ENCODE data around the gene PIP5K1A.
"Not testable (repeated sequence)": the region's sequence is repeated elsewhere in the genome, so short reads cannot be mapped to it uniquely, and the experiment has no call there.

PIP5K1A gene

DNA sequence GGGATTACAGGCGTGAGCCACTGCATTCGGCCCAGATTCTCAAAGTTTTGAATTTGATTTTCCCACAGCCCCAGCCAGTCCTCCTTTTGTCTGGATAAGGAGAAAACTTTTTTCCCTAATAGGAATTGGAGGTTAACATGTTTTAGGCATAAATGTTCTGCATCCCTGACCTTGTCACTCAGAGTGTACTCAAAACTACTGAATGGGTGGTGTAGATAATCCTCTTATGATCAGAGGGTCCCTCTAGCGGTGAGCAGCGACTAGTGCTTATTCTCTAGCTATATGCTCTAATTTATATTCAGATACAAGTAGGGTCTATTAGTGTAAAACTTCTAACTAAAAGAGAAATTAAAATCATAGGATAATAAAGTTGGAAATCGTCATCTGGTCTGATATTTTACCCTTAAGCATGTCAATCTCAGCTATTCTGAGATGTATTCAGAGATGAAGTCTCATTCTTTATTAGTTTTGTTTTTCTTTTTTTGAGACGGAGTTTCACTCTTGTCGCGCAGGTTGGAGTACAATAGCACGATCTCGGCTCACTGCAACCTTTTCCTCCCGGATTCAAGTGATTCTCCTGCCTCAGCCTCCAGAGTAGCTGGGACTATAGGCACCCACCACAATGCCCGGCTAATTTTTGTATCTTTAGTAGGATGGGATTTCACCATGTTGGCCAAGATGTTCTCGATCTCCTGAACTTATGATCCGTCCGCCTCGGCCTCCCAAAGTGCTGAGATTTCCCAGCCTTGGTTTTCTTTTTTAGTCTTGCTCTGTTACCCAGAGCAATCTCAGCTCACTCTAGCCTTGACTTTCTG lies 53.5 kb downstream of the PIP5K1A start:
- in situ Hi-C loops (cut with MboI; ENCODE audit: low sequenced_read_pairs) = no loop called here

GRCh38 chr1:151254217-151255213 lies 56.2 kb downstream of the PIP5K1A start, which contains the start of gene PSMD4:
Gene PSMD4, plus strand, starts transcription at chr1:151254734. Its CDS starts 49 bp downstream, at chr1:151254783.
- in situ Hi-C loops (cut with MboI; ENCODE audit: low sequenced_read_pairs) = no loop called here

GRCh38 chr1:151255381-151255780 lies 57.0 kb downstream of the PIP5K1A start:
- in situ Hi-C loops (cut with MboI; ENCODE audit: low sequenced_read_pairs) = no loop called here

GRCh38 chr1:151259351-151259750 lies 61.0 kb downstream of the PIP5K1A start:
- in situ Hi-C loops (cut with MboI; ENCODE audit: low sequenced_read_pairs) = no loop called here

- in situ Hi-C loops (cut with MboI; ENCODE audit: low sequenced_read_pairs) = no loop called here
These were observed 67.3 kb downstream of the PIP5K1A start for GRCh38 chr1:151265446-151266236.

DNA sequence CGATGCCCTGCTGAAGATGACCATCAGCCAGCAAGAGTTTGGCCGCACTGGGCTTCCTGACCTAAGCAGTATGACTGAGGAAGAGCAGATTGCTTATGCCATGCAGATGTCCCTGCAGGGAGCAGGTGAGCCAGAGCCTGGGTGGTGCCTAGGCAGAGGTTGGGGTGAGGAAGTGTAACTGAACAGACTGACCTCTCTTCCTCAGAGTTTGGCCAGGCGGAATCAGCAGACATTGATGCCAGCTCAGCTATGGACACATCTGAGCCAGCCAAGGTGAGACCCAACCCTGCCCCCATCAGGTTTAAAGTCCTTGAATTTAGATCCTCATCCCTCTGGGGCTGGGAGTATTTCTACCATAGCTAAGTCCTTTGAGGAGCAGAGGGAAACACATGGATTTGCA lies 68.0 kb downstream of the PIP5K1A start:
- in situ Hi-C loops (cut with MboI; ENCODE audit: low sequenced_read_pairs) = no loop called here

- in situ Hi-C loops (cut with MboI; ENCODE audit: low sequenced_read_pairs) = no loop called here
These were observed 68.5 kb downstream of the PIP5K1A start for GRCh38 chr1:151266821-151267220.

- in situ Hi-C loops (cut with MboI; ENCODE audit: low sequenced_read_pairs) = no loop called here
These were observed 69.4 kb downstream of the PIP5K1A start for GRCh38 chr1:151267760-151268159.

- in situ Hi-C loops (cut with MboI; ENCODE audit: low sequenced_read_pairs) = no loop called here
These were observed 75.6 kb downstream of the PIP5K1A start for GRCh38 chr1:151273924-151274466.

- in situ Hi-C loops (cut with MboI; ENCODE audit: low sequenced_read_pairs) = not testable (repeated sequence)
These were observed 77.0 kb downstream of the PIP5K1A start for GRCh38 chr1:151275341-151275740.

GRCh38 chr1:151277249-151277648 lies 78.9 kb downstream of the PIP5K1A start:
- in situ Hi-C loops (cut with MboI; ENCODE audit: low sequenced_read_pairs) = no loop called here

- in situ Hi-C loops (cut with MboI; ENCODE audit: low sequenced_read_pairs) = no loop called here
These were observed 83.0 kb downstream of the PIP5K1A start for GRCh38 chr1:151281225-151281968.

DNA sequence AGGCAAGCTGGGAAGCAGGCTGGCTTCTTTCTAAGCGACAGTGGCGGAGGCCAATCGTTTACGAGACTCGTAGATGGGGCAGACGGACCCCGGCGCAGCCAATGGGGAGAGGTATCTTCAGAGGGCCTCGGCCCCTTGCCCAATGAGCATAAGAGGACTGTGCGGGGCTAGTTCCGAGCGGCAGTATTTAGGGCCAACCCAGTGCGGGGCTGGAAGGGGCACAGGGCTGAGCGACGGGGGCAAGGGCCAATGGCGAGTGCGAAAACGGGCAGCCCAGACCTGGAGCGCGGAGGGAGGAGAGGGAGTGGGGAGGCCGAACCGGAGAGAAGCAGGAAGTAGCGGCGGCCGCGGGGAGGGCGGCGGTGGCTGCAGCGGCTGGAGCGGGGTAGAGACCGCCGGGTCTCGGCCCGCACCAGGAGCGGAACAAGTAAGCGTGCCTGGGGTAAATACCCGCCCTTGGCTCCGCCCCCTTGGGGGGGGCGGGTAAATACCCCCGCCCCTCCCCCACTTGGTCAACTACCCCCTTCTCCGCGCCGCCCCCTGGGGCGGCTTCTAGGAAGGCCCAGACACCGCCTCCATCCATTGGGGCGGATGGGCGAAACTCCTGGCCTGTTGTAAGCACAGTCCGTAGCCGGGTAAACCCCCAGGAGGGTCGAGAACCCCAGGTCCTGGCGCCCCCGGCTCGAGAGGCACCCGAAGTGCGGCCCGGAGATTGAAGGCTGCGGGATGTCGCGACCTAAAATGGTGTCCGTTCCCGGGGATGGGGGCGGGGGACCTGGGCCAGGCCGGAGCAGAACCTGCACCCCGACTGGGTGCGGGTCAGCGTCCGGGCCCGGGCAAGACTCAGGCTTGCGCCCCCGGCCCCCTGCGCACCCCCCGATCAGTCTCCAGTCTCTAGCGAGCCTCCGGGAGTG lies 83.9 kb downstream of the PIP5K1A start, which contains the start of gene ZNF687:
Gene ZNF687, plus strand, starts transcription at position 331 of the 914 bp plus-strand sequence. CDS start 3,993 bp downstream, outside the sequence.
- in situ Hi-C loops (cut with MboI; ENCODE audit: low sequenced_read_pairs) = no loop called here

DNA sequence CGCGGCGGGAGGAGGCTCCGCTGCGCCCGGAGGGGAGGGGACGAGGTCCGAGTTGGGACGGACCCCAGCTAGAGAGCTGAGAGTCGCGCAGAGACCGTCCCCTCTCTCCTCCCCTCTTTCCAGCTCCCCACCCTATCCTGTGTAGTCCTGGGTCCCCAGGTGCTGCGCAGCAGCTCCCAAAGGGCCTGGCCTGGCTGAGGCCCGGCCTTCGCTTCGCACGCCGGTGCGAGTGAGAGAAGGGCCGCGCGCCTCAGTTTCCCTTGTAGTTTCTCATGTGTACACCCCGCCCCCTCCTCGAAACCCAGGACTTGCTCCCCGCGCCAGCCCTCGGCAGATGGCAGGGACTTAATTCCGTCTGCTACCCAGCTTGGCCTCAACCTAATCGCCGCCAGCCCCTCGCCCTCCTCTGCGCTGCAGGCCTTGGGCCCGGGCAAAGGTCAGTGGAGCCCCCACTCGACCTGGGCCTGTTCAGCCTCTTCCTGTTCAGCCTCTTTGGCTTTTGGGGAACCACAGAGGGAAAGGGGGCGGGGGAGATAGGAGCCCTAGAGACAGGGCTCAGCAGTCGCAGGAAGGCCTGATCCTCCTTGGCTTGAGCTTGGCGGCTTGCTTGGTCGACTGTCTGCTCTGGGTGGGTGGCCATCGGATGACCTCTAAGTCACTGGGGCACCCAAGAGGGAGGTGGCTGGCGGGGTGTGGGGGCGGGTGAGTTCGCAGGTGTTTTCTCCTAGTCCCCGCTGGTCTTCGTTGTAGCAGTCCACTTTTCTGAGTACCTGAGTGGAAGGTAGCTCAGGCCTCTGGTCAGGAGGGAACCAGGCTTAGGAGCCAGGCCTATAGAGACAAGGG lies 84.8 kb downstream of the PIP5K1A start:
- in situ Hi-C loops (cut with MboI; ENCODE audit: low sequenced_read_pairs) = no loop called here

GRCh38 chr1:151284013-151284577 lies 85.7 kb downstream of the PIP5K1A start:
- in situ Hi-C loops (cut with MboI; ENCODE audit: low sequenced_read_pairs) = no loop called here

DNA sequence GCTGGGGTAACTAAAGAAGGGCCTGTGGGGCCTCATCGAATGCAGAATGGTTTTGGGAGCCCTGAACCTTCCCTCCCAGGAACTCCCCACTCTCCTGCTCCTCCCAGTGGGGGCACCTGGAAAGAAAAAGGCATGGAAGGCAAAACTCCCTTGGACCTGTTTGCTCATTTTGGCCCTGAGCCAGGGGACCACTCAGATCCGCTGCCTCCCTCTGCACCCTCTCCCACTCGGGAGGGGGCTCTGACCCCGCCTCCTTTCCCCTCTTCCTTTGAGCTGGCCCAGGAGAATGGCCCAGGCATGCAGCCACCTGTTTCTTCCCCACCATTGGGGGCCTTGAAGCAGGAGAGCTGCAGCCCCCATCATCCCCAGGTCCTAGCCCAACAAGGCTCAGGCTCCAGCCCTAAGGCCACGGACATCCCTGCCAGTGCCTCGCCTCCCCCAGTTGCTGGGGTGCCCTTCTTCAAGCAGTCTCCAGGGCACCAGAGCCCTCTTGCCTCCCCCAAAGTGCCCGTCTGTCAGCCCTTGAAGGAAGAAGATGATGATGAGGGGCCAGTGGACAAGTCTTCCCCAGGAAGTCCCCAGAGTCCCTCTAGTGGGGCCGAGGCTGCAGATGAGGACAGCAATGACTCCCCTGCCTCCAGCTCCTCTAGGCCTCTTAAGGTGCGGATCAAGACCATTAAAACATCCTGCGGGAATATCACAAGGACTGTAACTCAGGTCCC lies 88.4 kb downstream of the PIP5K1A start:
- in situ Hi-C loops (cut with MboI; ENCODE audit: low sequenced_read_pairs) = no loop called here

- in situ Hi-C loops (cut with MboI; ENCODE audit: low sequenced_read_pairs) = no loop called here
These were observed 89.0 kb downstream of the PIP5K1A start for GRCh38 chr1:151287341-151287699.

Measured in HL-60/S4 treated with phorbol 12-myristate 13-acetate at 8.2 ng/mL for 4 days and 3 days (cell line).